Activated naive CD4-positive, alpha-beta T cell treated with anti-CD3 and anti-CD28 coated beads, Interleukin-2, amount 50 U/mL, for 24 hours (primary cell): Measurements from ENCODE around the gene CNOT6L.
"Not testable (repeated sequence)": the region's sequence is repeated elsewhere in the genome, so short reads cannot be mapped to it uniquely, and the experiment has no call there.

Experiments
- H3K27ac Mint-ChIP-seq: one replicate; pipeline ENCODE4 v1.8.0; 2021; ENCODE audit warnings: mild to moderate bottlenecking, mixed read lengths
- H3K27me3 Mint-ChIP-seq: one replicate; pipeline ENCODE4 v1.8.0; 2021; ENCODE audit warnings: mixed read lengths
- H3K36me3 Mint-ChIP-seq: one replicate; pipeline ENCODE4 v1.8.0; 2021; ENCODE audit warnings: mixed read lengths
- H3K4me1 Mint-ChIP-seq: one replicate; pipeline ENCODE4 v1.8.0; 2021; ENCODE audit warnings: mixed read lengths
- H3K4me3 Mint-ChIP-seq: one replicate; pipeline ENCODE4 v1.8.0; 2021; ENCODE audit warnings: mild to moderate bottlenecking, mixed read lengths
- H3K9me3 Mint-ChIP-seq: one replicate; pipeline ENCODE4 v1.8.0; 2021; ENCODE audit warnings: mixed read lengths

The CNOT6L gene

DNA sequence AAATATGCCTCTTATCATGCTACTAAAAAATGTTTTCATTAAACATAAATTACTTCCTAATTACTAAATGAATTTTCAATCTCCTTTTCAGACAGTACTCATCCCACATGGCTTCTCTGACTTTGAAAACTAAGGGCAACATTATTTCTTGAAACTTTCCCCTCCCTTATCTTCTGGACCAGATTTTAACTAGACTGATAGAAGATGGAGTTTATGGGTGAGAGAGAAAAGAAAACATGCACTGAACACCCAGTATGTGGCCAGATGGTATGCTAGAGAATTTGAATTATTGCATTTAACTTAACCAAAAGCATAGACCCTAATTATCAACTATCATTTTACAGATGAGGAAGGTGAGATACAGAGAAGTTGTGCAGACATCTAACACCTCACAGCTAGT lies 16.8 kb downstream of the CNOT6L start:
- peak overlapping the region; percentile 19 for H3K4me3 Mint-ChIP-seq
- H3K36me3 Mint-ChIP-seq, result peaks cover 10% of the 10 kb centered on the region
- H3K9me3 Mint-ChIP-seq, result no peaks in the 10 kb centered on the region
- no peaks in the 10 kb centered on the region for H3K27me3 Mint-ChIP-seq
- peaks cover 93% of the 10 kb centered on the region for H3K4me1 Mint-ChIP-seq
- peak overlapping the region; percentile 86 for H3K27ac Mint-ChIP-seq

DNA sequence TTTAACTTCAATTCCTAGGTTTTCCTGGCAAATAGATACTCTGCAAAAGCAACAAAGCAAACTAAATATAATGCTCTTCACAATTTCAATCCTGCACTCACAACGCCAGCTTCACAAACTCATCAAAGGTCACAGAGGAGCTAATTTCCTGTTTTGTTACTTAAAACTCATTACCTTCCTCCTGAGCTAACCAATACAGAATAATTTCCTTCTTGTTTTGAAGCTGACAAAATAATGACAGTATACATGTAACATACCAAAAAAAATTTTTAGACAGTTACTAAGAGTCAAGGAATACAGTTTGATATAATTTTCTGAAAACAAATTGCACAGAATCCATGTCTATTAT lies 17.9 kb downstream of the CNOT6L start:
- H3K27me3 Mint-ChIP-seq, result no peaks in the 10 kb centered on the region
- peaks cover 8% of the 10 kb centered on the region for H3K36me3 Mint-ChIP-seq
- peaks cover 91% of the 10 kb centered on the region for H3K4me1 Mint-ChIP-seq
- peak overlapping the region; percentile 80 for H3K4me3 Mint-ChIP-seq
- peak overlapping the region; percentile 90 for H3K27ac Mint-ChIP-seq
- H3K9me3 Mint-ChIP-seq, result no peaks in the 10 kb centered on the region

DNA sequence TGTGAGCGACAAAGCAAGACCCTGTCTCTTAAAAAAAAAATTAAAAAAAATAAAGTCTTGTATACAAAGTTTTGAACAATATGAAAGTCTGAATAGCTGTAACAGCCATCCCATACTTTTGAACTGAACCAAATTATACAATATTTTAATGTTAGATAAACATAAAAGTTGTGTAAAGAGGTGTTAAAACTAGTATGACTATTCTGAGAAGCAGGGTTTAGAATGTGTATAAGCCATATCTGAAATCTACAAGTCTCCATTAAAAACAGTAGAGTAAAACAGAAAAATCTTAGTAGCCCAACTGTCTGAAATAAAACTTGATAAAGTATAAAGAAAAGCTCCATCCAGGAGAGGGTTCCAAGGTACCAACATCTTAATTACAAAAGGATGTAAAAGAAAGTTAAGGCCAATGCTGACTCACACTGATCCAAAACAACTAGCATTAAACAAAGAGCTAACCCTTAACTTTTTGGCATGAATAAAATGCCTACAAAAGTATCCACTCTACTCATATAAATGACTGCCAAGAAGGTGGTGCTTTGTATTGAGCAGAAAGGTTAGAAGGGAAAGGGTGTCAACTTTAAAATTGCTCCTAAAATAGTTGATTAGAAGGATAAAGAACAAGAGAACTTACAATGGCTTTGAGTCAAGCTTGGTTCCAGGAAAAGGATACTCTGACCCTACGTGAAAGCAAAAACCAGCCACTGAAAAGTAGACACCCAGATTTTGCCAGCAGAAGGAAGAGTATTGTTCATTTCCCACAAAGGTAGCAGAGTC lies 18.5 kb downstream of the CNOT6L start:
- H3K27ac Mint-ChIP-seq, result peak overlapping the region; percentile 90
- H3K4me1 Mint-ChIP-seq, result peaks cover 91% of the 10 kb centered on the region
- peak overlapping the region; percentile 80 for H3K4me3 Mint-ChIP-seq
- H3K36me3 Mint-ChIP-seq, result peaks cover 11% of the 10 kb centered on the region
- peaks cover under 1% of the 10 kb centered on the region for H3K9me3 Mint-ChIP-seq
- no peaks in the 10 kb centered on the region for H3K27me3 Mint-ChIP-seq

DNA sequence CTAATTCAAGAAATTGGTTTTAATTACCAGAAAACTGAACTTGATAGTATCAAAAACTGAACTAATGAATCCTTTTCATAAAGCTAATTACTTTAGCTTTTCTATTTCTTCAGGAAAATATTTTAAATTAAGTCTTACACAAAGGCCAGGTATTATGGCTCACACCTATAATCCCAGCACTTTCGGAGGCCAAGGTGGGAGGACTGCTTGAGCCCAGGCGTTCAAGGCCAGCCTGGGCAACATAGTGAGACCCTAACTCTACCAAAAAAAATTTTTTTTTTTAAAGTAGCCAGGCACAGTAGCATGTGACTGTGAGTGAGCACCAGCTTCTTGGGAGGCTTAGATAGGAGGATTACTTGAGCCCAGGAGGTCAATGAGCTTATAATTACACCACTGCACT lies 19.1 kb downstream of the CNOT6L start:
- peaks cover 4% of the 10 kb centered on the region for H3K9me3 Mint-ChIP-seq
- no peaks in the 10 kb centered on the region for H3K27me3 Mint-ChIP-seq
- no peak overlapping the region for H3K4me3 Mint-ChIP-seq
- peaks cover 90% of the 10 kb centered on the region for H3K4me1 Mint-ChIP-seq
- H3K36me3 Mint-ChIP-seq, result peaks cover 16% of the 10 kb centered on the region
- H3K27ac Mint-ChIP-seq, result no peak overlapping the region

DNA sequence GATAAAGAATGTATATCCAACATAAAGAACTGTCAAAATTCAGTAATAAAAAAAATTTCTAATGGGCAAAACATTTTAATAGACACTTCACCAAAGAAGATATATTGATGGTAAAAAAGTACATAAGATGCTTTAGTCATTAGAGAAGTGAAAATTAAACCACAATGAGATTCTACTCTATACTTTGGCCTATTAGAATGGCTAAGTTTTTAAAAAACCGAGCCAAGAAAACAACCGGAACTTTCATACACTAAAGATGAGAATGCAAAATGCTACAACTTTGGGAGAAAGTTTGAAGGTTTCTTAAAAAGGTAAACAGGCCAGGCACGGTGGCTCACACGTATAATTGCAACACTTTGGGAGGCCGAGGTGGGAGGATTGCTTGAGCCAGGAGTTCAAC lies 20.8 kb downstream of the CNOT6L start:
- Mint-ChIP-seq H3K4me3 (no peak overlapping the region), H3K27ac (peak overlapping the region; percentile 65), H3K9me3 (peaks cover 4% of the 10 kb centered on the region), H3K27me3 (no peaks in the 10 kb centered on the region), H3K36me3 (peaks cover 19% of the 10 kb centered on the region), H3K4me1 (peaks cover 85% of the 10 kb centered on the region)

DNA sequence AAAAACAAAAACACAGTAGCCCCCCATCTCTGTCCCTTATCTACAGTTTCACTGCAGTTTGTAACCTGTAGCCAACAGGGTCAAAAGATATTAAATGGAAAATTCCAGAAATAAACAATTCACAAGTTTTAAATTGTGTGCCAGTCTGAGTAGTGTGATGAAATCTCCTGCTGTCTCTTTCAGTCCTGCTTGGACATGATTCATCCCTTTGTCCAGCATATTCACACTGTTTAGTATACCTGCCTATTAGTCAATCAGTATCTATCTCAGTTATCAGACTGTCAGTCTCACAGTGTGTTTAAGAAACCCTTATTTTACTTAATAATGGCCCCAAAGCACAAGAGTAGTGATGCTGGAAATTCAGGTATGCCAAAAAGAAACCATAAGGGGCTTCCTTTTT lies 21.9 kb downstream of the CNOT6L start:
- Mint-ChIP-seq H3K9me3 (peaks cover 4% of the 10 kb centered on the region), H3K27me3 (no peaks in the 10 kb centered on the region), H3K27ac (peak overlapping the region; percentile 87), H3K4me3 (peak overlapping the region; percentile 30), H3K4me1 (peaks cover 85% of the 10 kb centered on the region), H3K36me3 (peaks cover 18% of the 10 kb centered on the region)

DNA sequence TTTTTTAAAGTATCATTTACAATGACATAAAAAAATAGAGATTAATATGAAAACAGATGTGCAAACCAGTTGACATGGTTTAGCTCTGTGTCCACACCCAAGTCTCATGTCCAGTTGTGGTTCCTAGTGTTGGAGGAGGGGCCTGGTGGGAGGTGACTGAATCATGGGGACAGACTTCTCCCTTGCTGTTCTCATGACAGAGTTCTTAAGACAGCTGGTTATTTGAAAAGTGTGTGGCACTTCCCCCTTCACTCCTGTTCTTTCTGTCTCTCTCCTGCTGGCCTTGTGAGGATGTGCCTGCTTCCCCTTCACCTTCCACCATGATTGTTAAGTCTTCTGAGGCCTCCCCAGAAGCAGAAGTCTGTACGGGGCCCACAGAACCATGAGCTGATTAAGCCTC lies 23.8 kb downstream of the CNOT6L start:
- Mint-ChIP-seq H3K4me1 (peaks cover 81% of the 10 kb centered on the region), H3K36me3 (peaks cover 21% of the 10 kb centered on the region), H3K27ac (peak overlapping the region; percentile 88), H3K4me3 (peak overlapping the region; percentile 59), H3K27me3 (no peaks in the 10 kb centered on the region), H3K9me3 (peaks cover 4% of the 10 kb centered on the region)

DNA sequence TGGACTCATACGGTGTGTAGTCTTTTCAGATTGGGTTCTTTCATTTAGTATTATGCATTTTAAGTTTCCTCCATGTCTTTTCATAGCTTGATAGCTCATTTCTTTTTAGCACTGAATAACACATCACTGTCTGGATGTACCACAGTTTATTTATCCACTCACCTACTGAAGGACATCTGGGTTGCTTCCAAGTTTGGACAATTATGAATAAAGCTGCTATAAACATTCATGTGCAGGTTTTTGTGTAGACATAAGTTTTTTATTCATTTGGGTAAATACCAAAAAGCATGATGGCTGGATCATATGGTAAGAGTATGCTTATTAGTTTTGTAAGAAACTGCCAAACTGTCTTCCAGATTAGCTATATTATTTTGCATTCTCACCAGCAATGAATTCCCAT lies 29.0 kb downstream of the CNOT6L start:
- Mint-ChIP-seq H3K27me3 (no peaks in the 10 kb centered on the region), H3K4me3 (peak overlapping the region; percentile 12), H3K9me3 (no peaks in the 10 kb centered on the region), H3K27ac (peak overlapping the region; percentile 85), H3K4me1 (peaks cover 78% of the 10 kb centered on the region), H3K36me3 (peaks cover 7% of the 10 kb centered on the region)

DNA sequence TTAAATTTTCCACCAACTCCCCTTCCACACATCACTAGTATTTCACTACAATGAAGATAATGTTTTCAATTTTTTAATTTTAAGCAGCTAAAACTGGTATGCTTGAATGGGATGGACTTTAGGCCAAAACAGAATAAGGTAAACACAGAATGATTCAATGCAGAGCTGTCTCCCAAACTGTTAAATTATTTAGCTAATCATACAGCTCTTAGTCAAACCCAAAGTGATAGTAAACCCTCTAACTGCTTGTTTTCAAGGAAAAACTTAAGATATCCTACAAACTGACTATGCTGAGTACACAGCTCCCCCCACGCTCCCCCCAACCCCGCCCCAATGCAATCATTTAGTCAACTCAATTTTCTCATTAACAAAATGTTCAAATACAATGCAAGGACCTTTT lies 30.2 kb downstream of the CNOT6L start:
- no peaks in the 10 kb centered on the region for H3K27me3 Mint-ChIP-seq
- H3K4me1 Mint-ChIP-seq, result peaks cover 81% of the 10 kb centered on the region
- H3K36me3 Mint-ChIP-seq, result peaks cover 6% of the 10 kb centered on the region
- no peak overlapping the region for H3K4me3 Mint-ChIP-seq
- no peaks in the 10 kb centered on the region for H3K9me3 Mint-ChIP-seq
- peak overlapping the region; percentile 65 for H3K27ac Mint-ChIP-seq

DNA sequence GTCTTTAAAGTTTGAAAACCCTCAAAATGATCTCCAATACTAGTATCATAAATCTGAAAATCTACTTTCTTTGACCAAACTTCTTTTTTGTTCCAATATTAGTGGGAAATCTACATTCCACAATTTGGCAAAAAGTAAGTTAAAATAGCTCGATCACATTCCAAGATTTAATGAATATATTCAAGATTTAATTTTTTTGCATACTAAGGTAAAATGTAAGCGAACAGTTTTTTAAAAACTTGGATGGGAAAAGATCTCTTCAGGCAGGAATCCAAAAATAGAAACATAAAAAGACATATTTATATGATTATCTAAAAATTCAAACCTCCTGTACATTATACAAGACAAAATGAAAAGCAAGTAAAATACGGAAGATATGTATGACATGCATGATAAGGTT lies 31.2 kb downstream of the CNOT6L start:
- Mint-ChIP-seq H3K9me3 (no peaks in the 10 kb centered on the region), H3K4me3 (peak overlapping the region; percentile 33), H3K27me3 (no peaks in the 10 kb centered on the region), H3K36me3 (peaks cover 6% of the 10 kb centered on the region), H3K4me1 (peaks cover 82% of the 10 kb centered on the region), H3K27ac (peak overlapping the region; percentile 41)

DNA sequence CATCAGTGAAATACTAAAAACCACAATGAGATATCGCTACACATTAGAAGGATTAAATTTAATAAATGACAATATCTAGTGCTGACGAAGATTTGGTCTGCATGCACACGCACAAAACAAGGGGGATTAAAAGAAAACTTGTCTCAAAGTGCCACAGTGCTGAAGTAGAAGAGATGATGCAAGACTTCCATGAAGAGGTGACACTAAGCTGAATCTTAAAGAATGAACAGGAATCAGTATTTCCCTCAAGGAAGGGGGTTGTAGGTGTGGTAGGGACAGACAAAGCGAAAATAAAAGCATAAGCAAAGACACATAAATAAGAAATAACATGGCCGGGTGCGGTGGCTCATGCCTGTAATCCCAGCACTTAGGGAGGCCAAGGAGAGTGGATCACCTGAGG lies 33.5 kb downstream of the CNOT6L start:
- peak overlapping the region; percentile 15 for H3K4me3 Mint-ChIP-seq
- H3K27ac Mint-ChIP-seq, result peak overlapping the region; percentile 20
- no peaks in the 10 kb centered on the region for H3K27me3 Mint-ChIP-seq
- H3K4me1 Mint-ChIP-seq, result peaks cover 84% of the 10 kb centered on the region
- H3K9me3 Mint-ChIP-seq, result no peaks in the 10 kb centered on the region
- H3K36me3 Mint-ChIP-seq, result peaks cover 3% of the 10 kb centered on the region

DNA sequence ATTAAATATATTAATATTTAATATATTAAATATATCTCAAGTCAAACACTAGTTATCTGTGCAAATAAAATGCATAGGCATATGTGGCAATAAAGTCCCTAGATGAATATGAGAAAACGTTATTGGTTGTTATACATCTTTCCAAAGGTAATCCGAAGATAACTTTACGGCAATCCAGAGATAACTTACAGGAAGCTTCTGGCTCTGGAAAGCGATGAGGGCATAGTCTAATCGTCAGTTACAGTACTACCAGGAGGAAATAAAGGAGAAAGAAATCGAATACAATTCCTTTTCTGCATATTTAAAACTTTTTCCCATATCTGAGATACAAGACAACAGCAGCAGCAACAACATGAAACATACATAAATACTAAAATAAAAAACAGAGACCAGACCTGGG lies 35.3 kb downstream of the CNOT6L start:
- Mint-ChIP-seq H3K4me3 (no peak overlapping the region), H3K27me3 (no peaks in the 10 kb centered on the region), H3K9me3 (no peaks in the 10 kb centered on the region), H3K4me1 (peaks cover 85% of the 10 kb centered on the region), H3K27ac (no peak overlapping the region), H3K36me3 (peaks cover 3% of the 10 kb centered on the region)

DNA sequence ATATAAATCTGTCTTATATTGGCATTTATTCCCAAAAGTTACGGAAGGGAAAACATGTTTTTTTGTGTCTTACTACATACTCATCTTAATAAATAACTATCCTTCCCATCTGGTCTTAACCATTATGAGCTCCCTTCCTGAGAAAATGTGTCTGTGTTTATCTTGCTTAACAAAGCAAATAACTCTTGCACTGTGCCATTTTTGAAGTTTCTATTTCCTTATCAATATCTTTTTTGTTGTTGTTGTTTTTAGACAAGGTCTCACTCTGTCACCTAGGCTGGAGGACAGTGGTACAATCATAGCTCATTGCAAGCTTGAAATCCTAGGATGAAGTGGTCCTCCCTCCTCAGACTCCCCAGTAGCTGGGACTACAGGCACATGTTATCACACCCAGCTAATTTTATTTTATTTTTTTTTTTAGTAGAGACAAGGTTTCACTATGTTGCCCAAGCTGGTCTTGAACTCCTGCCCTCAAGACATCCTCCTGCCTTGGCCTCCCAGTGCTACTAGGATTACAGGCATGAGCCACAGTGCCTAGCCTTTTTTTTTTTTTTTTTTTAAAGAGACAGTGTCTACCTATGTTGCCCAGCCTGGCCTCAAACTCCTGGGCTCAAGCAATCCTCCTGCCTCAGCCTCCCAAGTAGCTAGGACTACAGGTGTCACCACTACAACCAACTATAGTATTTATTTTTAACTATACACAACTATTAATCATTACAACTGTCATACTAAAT lies 36.9 kb downstream of the CNOT6L start:
- Mint-ChIP-seq H3K27ac (peak overlapping the region; percentile 63), H3K36me3 (peaks cover 3% of the 10 kb centered on the region), H3K9me3 (no peaks in the 10 kb centered on the region), H3K4me3 (peak overlapping the region; percentile 1), H3K27me3 (no peaks in the 10 kb centered on the region), H3K4me1 (peaks cover 83% of the 10 kb centered on the region)

DNA sequence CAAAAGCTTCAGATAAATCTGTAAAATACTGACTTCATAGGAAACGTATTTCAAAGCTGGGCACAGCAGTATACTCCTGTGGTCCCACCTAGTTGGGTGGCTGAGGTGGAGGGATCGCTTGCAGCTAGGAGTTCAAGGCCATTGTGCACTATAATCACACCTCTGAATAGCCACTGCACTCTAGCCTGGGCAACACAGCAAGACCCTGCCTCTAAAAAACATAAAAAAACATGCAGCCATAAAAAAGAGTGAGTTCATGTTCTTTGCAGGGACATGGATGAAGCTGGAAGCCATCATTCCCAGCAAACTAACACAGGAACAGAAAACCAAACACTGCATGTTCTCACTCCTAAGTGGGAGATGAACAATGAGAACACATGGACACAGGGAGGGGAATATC lies 38.4 kb downstream of the CNOT6L start:
- H3K27ac Mint-ChIP-seq, result peak overlapping the region; percentile 76
- H3K27me3 Mint-ChIP-seq, H3K4me3 Mint-ChIP-seq, H3K9me3 Mint-ChIP-seq, H3K36me3 Mint-ChIP-seq: not testable (repeated sequence)
- peaks cover 85% of the 10 kb centered on the region for H3K4me1 Mint-ChIP-seq

DNA sequence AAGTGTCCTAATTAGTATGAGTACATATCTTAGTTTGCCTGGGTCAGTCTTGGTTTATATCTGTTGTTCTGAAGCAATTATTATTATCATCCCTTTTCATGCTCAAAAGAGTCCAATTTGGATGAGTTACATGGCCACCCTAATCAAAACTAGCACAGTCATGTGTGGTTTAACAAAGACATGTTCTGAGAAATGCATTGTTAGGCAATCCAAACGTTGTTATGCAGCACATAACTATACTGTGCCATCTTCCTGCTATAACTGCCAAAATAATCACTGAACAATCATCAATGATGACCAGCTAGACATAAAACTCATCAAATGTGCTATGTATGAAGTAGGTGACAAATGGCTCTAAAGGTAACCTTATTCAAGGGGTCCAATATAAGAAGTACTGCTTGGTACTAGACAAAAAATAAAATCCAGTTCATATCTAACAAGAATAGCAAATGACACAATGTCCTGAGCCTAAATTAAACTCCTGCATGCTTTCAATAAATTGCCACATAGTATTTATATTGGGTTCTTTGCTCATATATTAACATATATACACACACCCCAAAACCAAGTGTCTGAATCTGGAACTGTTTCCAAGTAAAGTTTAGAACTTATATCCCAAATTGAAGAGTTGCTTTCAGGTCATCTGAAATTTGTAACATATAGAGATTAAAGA lies 41.9 kb downstream of the CNOT6L start:
- H3K9me3 Mint-ChIP-seq, result no peaks in the 10 kb centered on the region
- H3K27me3 Mint-ChIP-seq, result no peaks in the 10 kb centered on the region
- H3K27ac Mint-ChIP-seq, result peak overlapping the region; percentile 85
- peaks cover 9% of the 10 kb centered on the region for H3K36me3 Mint-ChIP-seq
- H3K4me1 Mint-ChIP-seq, result peaks cover 70% of the 10 kb centered on the region
- H3K4me3 Mint-ChIP-seq, result no peak overlapping the region
